Suppressor macrophage treated with lipopolysaccharide for 4 hours (primary cell): ENCODE measurements around the gene AHRR.
"Not testable (repeated sequence)": the region's sequence is repeated elsewhere in the genome, so short reads cannot be mapped to it uniquely, and the experiment has no call there.

Experiments used
- DNase-seq: peaks from one replicate; pipeline ENCODE4 v3.0.0-alpha.2; 2020

AHRR gene

DNA sequence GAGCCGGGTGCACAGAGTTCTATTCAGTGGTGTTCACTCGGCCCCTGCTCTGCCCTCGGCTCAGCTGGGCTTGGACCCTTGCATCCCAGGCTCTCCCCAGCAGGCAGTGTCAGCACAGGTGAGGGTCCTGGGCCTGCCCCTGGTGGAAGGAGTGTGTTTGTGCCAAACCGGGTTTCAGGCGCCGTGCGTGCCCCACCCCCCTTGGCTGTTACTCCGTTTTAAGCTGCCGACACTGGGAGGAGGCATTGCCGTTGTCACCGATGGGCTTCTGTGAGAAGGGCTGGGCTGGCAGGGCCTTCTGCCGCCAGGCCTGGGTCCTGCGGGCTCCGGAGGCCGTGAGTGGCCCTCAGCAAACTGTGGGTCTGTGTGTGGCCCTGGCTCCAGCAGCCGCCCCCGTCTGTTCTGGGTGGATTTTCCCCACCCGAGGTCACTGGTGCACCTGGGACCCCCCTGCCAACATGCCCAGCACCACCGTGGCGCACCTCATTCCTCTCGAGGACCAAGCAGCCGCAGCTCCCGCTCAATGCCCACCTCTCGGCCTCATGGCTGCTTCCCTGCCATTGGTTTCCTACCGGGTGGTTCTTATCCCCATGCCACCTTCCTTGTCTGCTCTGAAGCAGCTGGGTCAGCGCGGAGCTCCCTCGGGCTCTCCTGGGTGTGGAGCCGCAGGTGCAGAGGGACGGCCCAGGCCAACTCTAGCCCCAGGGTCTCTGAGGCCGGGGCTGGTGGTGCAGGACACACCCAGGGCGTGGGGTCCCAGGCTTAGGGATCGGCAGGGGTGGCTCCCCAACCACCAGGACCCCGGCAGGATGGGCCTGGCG is 77.2 kb downstream of the AHRR start:
- DNase-seq, result no peak

DNA sequence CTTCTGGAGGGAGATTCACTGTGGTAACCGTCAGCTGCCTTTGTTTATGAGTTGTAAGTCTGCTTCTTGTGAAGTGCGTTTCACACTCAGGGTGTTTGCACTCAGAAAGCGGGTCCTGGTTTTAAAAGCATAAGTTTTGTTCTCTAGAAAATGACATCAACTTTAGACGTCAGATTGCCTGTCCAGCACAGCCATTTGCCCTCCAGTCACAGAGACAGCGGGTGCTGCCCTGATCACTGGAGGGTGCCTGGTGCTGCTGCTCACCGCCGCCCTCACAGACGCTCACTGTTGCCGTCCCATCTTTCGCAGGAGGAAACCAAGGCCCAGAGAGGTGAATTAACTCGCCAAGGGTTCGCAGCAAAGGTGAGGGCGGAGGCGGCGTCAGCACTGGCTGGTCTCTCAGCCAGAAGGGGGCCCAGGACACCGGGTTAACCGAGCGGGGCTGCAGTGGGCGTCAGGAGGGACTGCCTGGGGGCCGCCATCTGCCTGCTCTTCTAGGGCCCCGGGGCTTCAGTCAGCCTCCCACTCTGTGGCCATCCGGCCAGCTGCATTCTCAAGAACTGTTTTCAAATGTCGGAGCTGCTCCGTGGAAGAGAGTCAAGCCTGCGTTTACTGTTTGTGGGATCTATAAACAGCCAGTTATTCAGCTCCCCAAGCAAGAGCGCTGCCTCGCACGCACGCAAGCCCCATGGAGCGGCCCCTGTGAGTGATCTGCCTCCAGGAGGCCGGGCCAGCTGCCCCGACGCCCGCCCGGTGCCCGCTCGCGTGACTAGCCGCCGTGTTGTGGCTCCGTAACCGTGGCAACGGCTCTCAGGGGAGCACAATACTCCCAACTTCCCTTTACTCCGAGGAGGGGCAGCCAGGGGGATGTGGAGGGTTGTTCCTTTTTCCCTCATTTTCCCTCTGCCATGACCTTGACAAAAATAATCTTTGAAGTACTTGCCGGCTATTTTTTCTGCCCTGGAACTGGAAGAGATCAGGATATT is 78.1 kb downstream of the AHRR start:
- DNase-seq, result peak; percentile 92

- peak; percentile 22 for DNase-seq
These were observed 79.0 kb downstream of the AHRR start for GRCh38 chr5:400282-401145.

- no peak for DNase-seq
These were observed 79.9 kb downstream of the AHRR start for GRCh38 chr5:401146-402034.

GRCh38 chr5:402219-402614 is 80.7 kb downstream of the AHRR start:
- DNase-seq, result not testable (repeated sequence)

DNA sequence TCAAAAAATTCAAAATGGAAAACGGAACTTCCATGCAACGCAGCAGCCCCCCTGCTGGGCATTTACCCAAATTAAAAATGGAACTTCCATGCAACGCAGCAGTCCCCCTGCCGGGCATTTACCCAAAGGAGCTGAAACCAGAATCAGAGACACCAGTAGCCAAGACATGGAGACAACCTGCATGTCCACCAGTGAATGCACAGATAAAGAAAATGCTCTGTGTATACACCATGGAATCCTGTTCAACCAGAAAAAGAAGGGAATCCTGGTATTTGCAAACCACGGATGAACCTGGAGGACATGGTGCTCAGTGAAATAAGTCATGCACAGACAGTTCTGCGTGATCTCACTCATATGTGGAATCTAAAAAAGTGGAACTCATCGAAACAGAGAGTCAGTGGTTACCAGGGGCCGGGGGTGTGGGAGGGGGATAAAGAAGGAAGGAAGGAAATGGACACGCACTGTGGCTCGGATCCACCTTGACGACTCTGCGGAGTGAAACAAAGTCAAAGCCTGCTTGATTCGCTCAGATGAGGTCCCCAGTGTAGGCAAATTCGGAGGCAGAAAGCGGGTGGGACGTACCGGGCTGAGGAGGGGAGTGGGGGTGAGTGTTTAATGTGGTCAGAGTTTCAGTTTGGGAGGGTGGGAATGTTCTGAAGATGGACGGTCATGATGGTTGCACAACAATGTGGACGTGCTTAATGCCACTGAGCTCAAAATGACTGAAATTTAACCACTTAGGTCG is 81.3 kb downstream of the AHRR start:
- DNase-seq, result peak; percentile 85

DNA sequence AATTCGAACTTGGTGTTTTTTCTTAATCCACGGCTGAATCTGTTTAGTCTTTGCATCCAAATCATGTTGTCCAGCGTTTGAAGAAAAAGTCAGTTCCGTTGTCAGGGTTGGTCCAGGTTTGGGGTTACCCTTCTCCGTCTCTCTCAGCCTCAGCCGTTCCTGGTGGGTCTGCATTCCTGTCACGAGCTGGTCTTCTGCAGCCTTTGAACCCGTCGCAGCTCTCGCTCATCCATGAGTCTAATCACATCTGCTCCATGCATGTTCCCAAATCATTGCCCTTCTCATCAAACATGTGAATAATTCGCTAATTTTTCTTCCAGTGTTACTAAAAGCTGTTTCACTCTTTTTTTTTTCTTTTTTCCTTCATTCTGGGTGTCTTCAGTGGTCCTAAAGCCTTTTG is 82.5 kb downstream of the AHRR start:
- DNase-seq, result no peak

GRCh38 chr5:404666-405241 is 83.2 kb downstream of the AHRR start:
- no peak for DNase-seq

DNA sequence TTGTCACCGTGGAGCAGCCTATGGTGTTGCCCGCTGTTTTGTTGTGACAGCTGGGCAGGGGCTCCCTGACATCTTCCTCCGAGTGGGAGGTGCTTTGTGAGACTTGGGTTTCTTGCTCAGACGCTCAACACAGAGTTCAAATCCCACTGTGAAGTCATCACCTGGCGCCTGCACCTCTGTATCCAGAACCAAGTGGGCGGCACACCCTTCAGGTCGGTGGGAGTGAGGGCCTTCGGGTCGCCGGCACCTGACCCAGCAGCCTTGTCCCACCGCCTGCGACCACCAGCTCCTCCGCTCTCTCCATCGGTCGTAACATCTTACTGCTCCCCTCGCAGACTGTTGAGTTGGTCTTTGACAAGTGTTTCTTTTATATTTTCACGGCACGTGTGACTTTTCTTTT is 83.9 kb downstream of the AHRR start:
- DNase-seq, result no peak

DNA sequence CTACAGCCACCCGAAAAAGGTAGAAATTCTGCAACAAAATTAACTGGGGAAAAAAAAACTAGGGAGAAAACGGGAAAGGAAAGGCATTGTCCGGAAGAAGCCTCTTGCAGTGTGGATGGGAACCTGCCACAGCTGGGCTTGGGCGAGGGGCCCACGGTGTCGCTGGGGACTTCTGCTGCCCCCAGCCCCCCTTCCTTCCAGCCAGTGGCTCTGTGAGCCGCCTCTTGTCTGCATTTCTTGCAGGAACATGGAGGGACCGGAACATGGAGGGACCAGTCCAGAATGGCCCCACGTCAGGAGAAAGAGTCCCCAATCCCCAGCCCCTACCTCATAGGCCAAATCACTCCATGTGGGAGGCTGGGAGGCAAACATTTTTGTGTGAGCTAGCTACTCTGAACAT is 84.5 kb downstream of the AHRR start:
- DNase-seq, result no peak

DNA sequence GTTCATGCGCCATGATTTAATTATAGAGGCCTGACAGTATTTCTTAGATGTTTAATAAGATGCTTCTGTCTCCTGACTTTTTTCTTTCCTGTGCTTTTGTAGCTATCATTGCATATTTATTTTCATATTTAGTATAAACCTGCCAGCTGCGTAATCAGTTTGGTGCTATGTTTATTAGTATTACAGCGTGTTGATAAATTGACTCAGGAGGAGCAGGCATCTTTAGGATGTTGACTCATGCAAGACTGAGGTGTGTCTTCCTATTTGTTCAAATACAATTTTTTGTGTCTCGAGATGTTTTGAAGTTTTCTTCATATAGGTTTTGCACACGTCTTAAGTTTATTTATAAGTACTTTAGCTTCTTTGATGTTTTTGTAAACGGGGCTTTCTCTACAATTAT is 85.5 kb downstream of the AHRR start:
- DNase-seq, result no peak

- no peak for DNase-seq
These were observed 86.3 kb downstream of the AHRR start for GRCh38 chr5:407801-408268.

GRCh38 chr5:410911-411517 is 89.5 kb downstream of the AHRR start:
- no peak for DNase-seq

GRCh38 chr5:411728-412127 is 90.2 kb downstream of the AHRR start:
- no peak for DNase-seq

- DNase-seq, result not testable (repeated sequence)
These were observed 93.7 kb downstream of the AHRR start for GRCh38 chr5:414991-415927.

GRCh38 chr5:415928-416635 is 94.6 kb downstream of the AHRR start:
- no peak for DNase-seq

DNA sequence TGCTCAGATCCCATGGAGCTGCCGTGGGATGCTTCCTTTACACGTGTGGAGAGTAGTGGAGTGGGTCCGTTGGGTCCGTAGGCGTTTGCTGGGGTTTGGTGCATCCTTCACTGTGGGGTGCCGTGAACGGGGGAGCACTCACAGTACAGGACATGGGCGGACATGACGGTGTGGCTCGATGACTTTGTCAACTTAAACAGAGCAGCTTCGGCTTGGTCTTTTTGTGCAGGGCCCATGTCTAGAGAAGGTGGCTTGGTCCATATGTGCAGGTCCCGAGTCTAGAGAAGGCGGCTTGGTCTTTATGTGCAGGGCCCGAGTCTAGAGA is 95.1 kb downstream of the AHRR start:
- no peak for DNase-seq
